ENCODE results near the gene B9D2. TPM values are rescaled to one million over a fixed set of nuclear protein-coding genes. Genes with fewer than 3 reads are reported as not detected.
"Not testable (repeated sequence)": the region's sequence is repeated elsewhere in the genome, so short reads cannot be mapped to it uniquely, and the experiment has no call there.

The B9D2 gene
- total RNA-seq, 1 donor from 2014 or later = 10.7 TPM

- H3K27me3 Mint-ChIP-seq = no peaks in the 10 kb centered on the region
- H3K27ac Mint-ChIP-seq = peak overlapping the region; percentile 99
- H3K4me1 Mint-ChIP-seq (ENCODE audit: low read depth) = peaks cover 12% of the 10 kb centered on the region
- peak overlapping the region; percentile 1 for H3K4me3 Mint-ChIP-seq (ENCODE audit: low read depth)
- peaks cover 5% of the 10 kb centered on the region for H3K36me3 Mint-ChIP-seq (ENCODE audit: insufficient read depth)
- no peaks in the 10 kb centered on the region for H3K9me3 Mint-ChIP-seq (ENCODE audit: low read depth)
- no peak for TF ChIP-seq CTCF (IDR thresholded peaks at IDR 0.05; ENCODE audit: unreplicated experiment)
- DNase-seq (ENCODE audit: low spot score, unreplicated experiment) = no peak
Measured at GRCh38 chr19:41409288-41409687, 45.3 kb upstream of the B9D2 start.

- H3K27me3 Mint-ChIP-seq; H3K36me3 Mint-ChIP-seq (ENCODE audit: insufficient read depth); H3K4me3 Mint-ChIP-seq (ENCODE audit: low read depth); DNase-seq (ENCODE audit: low spot score, unreplicated experiment); H3K9me3 Mint-ChIP-seq (ENCODE audit: low read depth): not testable (repeated sequence)
- Mint-ChIP-seq H3K4me1 (ENCODE audit: low read depth) (peaks cover 12% of the 10 kb centered on the region), H3K27ac (peak overlapping the region; percentile 99)
Measured at GRCh38 chr19:41408846-41409245, 44.9 kb upstream of the B9D2 start.

- Mint-ChIP-seq H3K9me3 (ENCODE audit: low read depth) (no peaks in the 10 kb centered on the region), H3K4me3 (ENCODE audit: low read depth) (no peak overlapping the region), H3K36me3 (ENCODE audit: insufficient read depth) (peaks cover 5% of the 10 kb centered on the region), H3K27ac (no peak overlapping the region), H3K4me1 (ENCODE audit: low read depth) (peaks cover 12% of the 10 kb centered on the region), H3K27me3 (no peaks in the 10 kb centered on the region)
- DNase-seq (ENCODE audit: low spot score, unreplicated experiment) = no peak
- TF ChIP-seq CTCF (IDR thresholded peaks at IDR 0.05; ENCODE audit: unreplicated experiment) = no peak
Measured at GRCh38 chr19:41408256-41408655, 44.3 kb upstream of the B9D2 start.

GRCh38 chr19:41407271-41407670 is 43.3 kb upstream of the B9D2 start:
- no peak for DNase-seq (ENCODE audit: low spot score, unreplicated experiment)
- TF ChIP-seq CTCF (IDR thresholded peaks at IDR 0.05; ENCODE audit: unreplicated experiment) = no peak
- Mint-ChIP-seq H3K9me3 (ENCODE audit: low read depth) (no peaks in the 10 kb centered on the region), H3K4me1 (ENCODE audit: low read depth) (peaks cover 12% of the 10 kb centered on the region), H3K4me3 (ENCODE audit: low read depth) (no peak overlapping the region), H3K27me3 (no peaks in the 10 kb centered on the region), H3K36me3 (ENCODE audit: insufficient read depth) (peaks cover 5% of the 10 kb centered on the region), H3K27ac (peak overlapping the region; percentile 81)

- peaks cover 12% of the 10 kb centered on the region for H3K4me1 Mint-ChIP-seq (ENCODE audit: low read depth)
- DNase-seq (ENCODE audit: low spot score, unreplicated experiment) = no peak
- no peak overlapping the region for H3K27ac Mint-ChIP-seq
- no peaks in the 10 kb centered on the region for H3K27me3 Mint-ChIP-seq
- peaks cover 2% of the 10 kb centered on the region for H3K36me3 Mint-ChIP-seq (ENCODE audit: insufficient read depth)
- TF ChIP-seq CTCF (IDR thresholded peaks at IDR 0.05; ENCODE audit: unreplicated experiment) = no peak
- H3K4me3 Mint-ChIP-seq (ENCODE audit: low read depth) = no peak overlapping the region
- H3K9me3 Mint-ChIP-seq (ENCODE audit: low read depth) = no peaks in the 10 kb centered on the region
Measured at GRCh38 chr19:41405776-41406175, 41.8 kb upstream of the B9D2 start.

GRCh38 chr19:41403181-41403970 is 39.4 kb upstream of the B9D2 start:
- Mint-ChIP-seq H3K4me1 (ENCODE audit: low read depth) (peaks cover 9% of the 10 kb centered on the region), H3K4me3 (ENCODE audit: low read depth) (no peak overlapping the region)

More at GRCh38 chr19:41403181-41403970, 39.4 kb upstream of the B9D2 start:
- no peaks in the 10 kb centered on the region for H3K36me3 Mint-ChIP-seq (ENCODE audit: insufficient read depth)
- no peak for TF ChIP-seq CTCF (IDR thresholded peaks at IDR 0.05; ENCODE audit: unreplicated experiment)
- H3K27me3 Mint-ChIP-seq = no peaks in the 10 kb centered on the region
- no peaks in the 10 kb centered on the region for H3K9me3 Mint-ChIP-seq (ENCODE audit: low read depth)
- no peak for DNase-seq (ENCODE audit: low spot score, unreplicated experiment)
- no peak overlapping the region for H3K27ac Mint-ChIP-seq

Data from progenitor cell of endocrine pancreas (in vitro differentiated cells).